ENCODE data around the gene KTN1.

The KTN1 gene

DNA sequence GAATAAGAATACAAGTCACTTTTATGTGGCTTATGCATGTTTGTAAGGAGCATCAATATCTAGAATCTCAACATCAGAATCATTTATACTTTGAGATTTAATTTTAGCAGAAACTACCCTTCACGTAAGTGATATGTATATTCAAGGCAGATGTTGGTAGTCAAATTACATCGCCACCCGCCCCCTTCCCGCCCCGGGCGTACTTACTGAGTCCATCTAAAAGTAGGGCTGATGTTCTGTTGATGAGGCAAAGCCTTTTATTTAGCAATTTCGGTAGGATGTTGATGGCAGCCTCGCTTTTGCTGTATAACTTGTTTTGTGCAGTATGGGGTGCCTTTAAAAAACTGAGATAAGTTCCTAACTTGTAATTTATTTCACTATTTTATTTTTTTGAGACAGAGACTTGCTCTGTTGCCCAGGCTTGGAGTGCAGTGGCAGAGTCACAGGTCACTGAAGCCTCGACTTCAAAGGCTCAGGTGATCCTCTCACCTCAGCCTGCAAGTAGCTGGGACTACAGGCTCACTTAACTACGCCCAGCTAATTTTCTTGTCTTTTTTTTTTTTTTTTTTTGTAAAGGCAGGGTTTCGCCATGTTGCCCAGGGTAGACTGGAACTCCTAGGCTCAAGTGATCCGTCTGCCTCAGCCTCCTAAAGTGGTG is 30.8 kb downstream of the KTN1 start:
- DNase-seq: no peak

DNA sequence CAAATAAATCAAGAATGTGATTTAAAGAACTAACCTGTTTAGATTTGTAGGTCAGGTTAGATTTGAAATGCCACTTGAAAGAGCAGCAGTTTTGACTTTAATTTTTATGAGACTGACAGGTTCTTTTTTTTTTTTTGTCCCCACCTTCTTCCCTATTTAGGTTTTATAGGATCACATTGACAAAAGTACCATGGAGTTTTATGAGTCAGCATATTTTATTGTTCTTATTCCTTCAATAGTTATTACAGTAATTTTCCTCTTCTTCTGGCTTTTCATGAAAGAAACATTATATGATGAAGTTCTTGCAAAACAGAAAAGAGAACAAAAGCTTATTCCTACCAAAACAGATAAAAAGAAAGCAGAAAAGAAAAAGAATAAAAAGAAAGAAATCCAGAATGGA is 31.9 kb downstream of the KTN1 start:
- DNase-seq: no peak

DNA sequence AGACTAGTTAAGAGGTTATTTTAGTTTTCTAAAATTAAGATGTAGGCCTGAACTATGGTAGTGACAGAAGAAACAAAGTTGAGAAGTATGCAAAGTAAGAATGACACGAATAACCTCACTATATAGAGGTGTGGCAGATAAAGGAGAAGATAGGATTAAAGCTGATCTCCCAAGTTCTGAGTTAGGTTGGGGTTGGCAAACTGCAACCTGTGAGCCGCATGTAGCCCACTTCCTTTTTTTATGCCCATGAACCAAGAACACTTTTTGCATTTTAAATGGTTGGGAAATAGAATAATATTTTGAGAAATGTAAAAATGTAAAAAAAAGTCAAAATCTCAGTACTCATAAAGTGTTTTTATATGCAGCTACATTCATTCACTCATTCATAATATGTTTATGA is 34.3 kb downstream of the KTN1 start:
- no peak for DNase-seq

DNA sequence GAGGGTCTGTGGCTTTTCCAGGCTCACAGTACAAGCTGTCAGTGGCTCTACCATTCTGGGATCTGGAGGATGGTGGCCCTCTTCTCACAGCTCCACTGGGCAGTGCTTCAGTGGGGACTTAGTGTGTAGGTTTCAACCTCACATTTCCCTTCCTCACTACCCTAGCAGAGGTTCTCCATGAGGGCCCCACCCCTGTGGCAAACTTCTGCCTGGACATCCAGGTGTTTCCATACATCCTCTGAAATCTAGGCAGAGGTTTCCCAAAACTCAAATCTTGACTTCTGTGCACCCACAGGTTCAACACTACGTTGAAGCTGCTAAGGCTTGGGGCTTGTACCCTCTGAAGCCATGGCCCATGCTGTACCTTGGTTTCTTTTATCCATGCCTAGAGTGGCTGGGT is 40.3 kb downstream of the KTN1 start:
- DNase-seq: no peak

DNA sequence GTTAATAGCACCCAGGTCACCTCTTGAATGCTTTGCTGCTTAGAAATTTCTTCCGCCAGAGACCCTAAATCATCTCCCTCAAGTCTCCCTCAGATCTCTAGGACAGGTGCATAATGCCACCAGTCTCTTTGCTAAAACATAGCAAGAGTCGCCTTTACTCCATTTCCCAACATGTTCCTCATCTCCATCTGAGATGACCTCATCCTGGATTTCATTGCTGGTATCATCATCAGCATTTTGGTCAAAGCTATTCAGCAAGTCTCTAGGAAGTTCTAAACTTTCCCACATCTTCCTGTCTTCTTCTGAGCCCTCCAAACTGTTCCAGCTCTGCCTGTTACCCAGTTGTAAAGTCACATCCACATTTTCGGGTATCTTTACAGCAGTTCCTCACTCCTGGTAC is 41.0 kb downstream of the KTN1 start:
- no peak for DNase-seq

DNA sequence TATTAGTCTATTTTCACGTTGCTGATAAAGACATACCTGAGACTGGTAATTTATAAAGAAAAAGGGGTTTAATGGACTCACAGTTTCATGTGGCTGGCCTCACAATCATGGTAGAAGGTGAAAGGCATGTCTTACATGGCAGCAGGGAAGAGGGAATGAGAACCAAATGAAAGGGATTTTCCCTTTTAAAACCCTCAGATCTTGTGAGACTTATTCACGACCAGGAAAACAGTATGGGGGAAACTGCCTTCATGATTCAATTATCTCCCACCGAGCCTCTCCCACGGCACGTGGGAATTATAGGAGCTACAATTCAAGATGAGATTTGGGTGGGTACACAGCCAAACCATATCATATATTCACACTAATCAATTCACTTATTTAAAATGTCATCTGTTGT is 41.4 kb downstream of the KTN1 start:
- DNase-seq: no peak

DNA sequence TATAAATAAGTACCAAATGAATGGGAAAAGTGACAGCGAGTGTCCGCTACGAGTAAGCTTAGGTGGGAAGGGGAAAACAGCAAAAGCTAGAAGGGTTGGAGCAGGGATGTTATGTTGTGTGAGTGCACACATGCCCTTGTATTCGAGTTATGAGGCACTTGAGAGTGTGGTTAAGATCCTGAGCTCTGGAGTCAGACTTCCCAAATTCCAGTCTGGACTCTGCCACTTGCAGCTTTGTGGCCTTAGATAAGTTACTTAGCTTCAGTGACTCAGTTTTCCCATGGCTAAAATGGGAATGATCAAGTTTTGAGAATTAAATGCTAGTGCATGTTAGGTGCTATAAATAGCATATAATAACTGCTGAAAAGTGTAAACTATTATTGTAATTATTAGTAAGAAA is 44.9 kb downstream of the KTN1 start:
- DNase-seq: no peak

DNA sequence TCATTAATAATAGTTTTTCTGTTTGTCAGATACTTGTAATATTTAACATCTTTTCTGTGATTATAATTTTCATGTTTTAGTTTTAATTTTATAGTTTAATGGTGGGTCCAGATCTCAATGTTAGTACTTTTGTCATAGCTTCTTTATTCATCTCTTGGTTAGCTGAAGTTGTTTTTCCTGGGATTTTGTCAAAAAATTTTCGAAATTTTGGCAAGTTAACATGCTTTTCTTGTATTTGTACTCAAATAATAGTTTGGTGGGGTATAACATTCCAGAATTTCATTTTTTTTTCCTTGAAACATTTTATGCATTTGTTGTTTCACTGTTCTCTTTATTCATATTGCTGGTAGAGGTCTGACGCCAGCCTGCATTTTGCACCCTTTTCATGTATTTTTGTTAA is 45.5 kb downstream of the KTN1 start:
- DNase-seq: no peak

DNA sequence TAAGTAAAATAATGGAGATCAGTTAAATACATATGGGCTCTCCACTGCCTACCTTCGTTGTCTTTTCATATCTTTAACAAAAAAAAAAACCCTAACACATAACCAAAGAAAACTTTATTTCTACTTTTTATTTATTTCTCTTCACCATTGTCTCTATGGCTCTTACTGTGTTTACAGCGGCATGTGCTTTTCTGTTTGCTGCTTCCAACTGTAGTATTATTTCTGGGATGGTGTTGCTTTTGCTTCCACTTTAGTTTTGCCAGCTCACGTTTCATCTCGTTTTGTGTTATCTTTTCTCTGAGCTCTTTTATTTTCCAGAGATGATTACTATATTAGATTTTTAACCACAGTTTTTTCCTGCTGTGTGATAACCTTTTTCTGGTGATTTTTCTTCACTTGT is 46.1 kb downstream of the KTN1 start:
- no peak for DNase-seq

DNA sequence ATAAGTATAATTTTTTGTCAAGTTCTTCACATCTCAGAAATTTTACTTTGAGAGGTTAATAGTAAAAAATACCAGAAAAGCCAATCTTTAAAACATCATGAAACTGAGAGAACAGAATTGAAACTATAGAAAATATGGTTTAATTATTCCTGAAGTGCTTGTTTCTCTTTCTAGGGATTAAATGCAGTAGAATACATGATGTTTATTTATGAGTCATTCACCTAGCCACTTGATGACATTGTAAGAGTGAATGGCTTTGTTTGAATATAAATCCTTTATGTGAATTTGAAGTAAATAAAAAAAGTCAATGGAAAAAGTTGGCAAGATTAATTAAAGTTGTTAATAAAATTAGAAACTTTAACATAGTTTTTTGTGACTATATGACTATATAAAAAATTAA is 48.4 kb downstream of the KTN1 start:
- DNase-seq: no peak

DNA sequence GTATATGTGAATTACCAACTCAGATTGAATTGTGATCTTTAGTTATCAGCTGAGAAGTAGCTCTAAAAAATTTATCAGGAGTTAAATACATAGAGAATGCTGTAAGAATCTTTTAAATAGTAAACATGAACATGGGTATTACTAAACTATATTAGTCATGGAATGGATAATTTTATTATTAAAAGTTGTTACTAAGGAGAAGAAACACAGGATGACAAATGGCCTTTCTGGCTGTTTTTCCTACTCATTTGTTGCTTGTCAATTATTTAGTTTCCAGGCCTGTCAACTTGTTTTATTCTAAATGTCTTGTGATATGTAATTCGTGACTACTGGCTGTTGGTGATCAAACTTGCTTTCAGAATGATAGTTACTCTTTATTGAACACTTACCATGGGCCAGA is 58.7 kb downstream of the KTN1 start:
- no peak for DNase-seq

DNA sequence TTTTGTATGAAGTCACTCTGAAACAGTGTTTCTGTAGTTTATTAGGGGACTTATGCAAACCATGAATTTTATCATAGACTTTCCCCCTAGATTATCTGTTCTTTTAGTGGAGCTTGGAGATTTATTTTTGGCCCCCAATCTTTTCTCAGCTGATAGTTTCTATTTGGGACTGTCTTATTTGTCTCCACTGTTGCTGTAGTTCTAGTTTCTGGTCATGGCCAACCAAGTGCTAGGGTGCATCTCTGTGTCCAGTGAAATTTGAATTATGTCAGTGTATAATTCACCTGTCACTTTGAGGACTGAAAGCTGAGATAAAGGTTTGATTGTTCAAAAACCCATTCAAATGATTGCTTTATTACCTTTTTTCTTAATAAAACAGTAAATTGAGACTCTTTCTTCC is 61.3 kb downstream of the KTN1 start:
- DNase-seq: no peak

DNA sequence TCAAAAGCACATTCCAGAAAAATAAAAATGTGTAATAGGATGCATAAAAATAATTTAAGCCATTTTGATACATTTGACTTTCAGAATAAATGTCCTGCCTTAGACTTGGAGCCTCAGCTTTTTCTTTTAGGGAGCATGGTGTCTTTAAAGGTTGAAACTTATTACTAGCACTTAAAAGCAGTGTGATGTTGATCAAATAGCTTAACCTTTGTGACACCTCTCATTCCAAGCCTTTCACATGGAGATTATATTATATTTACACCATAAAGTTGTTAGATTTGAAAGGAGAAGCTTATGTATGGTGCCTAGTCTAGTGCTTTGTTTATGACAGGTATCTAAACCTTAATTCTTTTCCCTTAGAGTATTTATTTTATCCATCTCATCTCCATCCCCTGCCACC is 61.9 kb downstream of the KTN1 start:
- no peak for DNase-seq

DNA sequence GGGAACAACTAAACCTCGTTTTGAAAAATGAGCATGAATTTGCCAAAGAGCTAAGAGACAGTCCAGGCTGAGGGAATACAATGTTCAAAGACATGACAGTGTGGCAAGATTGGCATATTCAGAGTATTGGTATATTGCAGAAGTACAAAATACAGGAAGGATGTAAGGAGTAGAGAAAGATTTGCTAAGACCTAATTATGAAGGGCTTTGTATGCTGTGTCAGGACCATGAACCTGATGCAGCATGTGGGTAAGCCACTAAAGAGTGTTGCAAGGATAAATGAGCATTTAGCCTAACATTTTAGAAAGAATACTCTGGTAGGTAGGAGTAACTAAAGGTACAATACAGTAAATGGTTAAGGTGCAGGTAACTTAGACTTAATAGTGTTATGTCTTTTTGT is 65.1 kb downstream of the KTN1 start:
- no peak for DNase-seq

DNA sequence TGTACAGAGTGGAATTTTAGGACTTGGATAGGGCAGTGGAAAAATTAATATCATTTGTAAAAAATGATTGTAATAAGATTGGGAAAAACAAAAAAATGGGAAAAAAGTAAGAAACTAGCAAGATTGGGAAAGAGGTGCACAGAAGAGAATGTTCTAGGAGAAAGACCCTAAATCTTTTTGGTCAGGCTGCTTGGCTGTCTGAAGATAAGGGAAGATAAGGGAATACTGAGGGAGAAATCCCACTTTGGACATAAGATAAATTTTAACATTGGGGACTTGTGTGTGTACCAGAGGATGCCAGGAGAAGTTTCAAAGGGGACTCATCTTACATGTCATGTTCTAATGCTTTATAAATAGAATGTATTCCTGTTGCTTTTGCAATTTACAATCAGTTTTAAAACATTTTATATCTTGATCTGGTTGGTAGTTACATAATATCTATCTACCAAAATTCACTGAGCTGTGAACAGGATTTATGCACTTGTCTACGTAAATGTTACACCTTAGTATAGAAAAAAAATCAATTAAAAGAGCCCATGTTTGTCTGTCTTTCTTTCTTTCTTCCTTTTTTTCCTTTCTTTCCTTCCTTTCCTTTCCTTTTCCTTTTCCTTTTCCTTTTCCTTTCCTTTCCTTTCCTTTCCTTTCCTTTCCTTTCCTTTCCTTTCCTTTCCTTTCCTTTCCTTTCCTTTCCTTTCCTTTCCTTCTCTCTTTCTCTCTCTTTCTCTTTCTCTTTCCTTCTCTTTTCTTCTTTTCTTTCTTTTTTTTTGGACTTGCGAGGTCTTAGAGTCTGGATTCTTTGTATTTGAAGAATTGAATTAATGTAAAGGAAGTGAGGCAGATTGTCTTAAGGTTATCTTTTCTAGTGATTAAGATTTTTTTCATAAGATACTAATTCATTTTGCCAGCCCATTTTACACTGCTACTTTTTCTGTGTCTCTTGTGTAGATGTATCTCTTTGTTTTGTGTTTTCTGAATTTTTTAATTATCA is 66.1 kb downstream of the KTN1 start:
- DNase-seq: no peak

DNA sequence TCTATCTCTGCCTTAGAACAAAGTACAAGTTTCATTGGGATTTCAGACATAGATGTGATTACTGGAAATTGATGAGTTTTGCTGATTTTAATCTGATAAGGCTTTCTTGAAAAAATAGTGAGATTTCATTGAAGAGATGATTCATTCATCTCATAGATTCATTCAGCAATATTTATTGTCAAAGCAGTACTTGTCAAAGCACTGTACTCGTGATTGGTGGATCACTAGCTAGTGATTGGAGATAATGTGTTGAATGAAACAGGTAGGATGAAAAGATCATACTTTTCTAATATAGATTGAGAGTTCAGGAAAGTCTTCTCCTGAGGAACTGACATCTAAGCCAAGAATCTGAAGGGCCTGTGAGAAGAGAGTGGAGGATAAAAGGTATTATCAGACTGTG is 71.0 kb downstream of the KTN1 start:
- no peak for DNase-seq

DNA sequence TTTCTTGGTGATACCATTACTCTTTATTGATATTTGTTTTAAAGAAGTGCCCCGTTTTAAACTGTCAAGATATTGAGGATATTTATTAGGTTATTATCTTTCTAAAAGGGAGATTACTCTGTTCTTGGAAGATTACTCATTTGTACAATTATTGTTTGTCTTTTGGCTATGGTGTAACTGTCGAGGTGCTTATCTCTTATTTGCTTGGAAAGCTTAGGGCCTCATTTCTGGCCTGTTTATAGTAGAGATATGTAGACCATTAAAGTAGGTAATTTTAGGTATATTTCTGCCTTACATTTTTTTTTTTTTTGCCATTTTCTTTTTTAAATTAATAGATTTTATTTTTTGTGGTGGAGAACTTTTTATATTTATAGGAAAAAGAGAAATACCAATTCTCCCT is 74.2 kb downstream of the KTN1 start:
- no peak for DNase-seq

DNA sequence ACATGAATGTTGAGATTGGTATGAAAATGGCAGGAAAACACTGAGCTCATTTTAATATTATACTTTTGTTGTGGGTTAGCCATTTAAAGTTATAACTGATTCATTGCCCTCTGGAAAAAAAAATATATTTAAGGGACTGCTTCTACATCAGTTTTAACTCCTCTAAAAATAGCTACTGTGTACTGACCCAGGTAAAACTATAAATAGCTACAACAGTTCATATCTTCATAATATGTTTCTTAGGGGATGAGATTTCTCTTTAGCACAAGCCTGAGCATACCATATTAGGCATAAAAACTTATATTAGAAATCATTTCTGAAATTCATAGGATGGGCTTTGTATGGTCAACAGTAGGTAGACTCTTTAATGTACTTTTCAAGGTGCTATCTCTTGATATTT is 81.0 kb downstream of the KTN1 start:
- DNase-seq: no peak

DNA sequence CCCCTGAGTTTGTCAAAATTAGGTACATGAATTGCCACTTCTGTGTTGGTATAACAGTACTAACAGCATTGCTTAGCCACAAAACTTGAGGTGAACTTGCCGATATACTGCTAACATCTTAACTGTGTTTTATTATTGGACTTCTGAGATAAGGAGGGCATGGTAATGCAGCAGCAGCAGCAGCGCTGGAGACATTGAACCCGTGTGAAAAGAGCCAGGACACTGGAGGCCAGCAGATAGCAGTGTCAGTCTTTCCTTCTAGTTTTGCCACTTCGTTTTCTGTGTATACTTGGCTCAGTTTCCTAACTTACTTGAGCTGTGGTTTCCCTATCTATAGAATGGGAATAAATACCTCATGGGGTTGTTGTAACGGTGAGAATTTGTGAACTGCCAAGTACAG is 82.7 kb downstream of the KTN1 start:
- DNase-seq: no peak

DNA sequence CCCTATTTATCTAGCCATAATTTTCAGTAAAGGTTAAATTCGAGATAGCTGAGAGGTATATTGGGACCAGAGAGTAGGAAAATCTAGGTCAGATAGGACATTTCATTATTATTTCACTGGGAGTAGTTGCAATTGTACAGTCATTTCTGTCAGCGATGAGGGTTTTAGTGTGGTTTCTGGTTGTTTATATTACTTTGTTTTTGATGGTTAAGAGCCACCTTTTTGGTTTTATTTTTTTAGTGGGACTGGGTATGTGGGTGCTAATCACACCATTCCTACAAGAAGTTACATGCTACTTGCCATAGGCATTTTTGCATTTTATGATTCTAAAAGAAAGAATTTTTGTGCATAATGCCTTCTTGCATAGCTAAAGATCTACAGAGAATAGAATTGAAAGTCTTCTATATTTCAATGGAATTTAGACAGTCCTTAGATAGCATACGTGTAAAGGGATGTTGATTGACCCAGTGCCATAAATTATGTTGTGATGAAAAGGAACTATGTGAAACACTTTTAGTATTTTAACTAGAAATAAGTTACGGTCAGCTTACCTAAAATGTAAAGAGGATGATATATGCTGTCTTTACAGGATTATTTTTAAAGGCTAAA is 85.2 kb downstream of the KTN1 start:
- DNase-seq: no peak

DNA sequence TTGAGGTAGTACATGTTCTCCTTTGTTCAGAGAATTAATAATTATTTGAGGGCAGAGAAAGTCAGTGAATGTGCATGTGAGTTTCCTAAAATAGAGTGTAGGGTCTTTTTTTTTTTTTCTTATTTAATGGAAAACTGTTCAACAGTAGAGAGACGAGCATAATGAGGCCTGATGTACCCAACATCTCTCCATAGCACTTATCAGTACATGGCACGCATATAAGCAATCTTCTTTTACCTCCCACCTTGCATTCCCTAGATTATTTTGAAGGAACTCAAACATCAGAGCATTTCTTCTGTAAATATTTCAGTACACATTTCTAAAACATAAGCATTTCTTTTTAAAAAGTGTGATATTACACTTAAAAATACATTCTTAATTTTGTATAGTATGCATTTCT is 87.8 kb downstream of the KTN1 start:
- DNase-seq: no peak

DNA sequence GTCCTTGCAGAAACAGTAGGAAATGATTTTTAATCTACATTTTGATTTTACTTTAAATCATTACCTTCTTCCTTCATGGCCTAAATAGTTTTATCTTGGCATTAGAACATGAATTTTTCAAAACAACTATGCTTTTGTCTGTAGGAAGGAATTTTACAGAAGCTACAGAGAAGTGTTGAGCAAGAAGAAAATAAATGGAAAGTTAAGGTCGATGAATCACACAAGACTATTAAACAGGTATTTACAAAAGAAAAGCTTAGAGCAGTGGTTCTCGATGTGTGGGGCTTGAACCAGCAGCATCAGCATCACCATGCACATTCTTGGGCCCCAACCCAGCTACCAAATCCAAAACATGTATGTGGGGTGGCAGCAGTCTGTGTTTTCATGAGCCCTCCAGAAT is 91.6 kb downstream of the KTN1 start:
- no peak for DNase-seq

DNA sequence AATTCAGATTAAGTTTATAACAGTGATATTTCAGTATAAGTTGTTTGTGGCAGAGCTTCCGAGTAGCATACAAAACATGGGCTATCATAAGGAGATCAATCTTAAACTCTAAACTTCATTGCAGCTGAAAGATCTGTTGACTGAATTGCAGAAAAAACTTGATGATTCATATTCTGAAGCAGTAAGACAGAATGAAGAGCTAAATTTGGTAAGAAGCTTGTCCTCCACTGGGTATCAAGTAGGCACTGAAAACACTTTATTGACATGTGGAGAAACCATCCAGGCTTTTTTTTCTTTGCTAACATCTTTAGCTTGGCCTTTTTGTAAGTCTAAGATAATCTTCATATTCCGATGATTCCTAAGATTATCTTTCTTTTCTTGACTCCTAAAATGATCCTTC is 93.0 kb downstream of the KTN1 start:
- DNase-seq: no peak

DNA sequence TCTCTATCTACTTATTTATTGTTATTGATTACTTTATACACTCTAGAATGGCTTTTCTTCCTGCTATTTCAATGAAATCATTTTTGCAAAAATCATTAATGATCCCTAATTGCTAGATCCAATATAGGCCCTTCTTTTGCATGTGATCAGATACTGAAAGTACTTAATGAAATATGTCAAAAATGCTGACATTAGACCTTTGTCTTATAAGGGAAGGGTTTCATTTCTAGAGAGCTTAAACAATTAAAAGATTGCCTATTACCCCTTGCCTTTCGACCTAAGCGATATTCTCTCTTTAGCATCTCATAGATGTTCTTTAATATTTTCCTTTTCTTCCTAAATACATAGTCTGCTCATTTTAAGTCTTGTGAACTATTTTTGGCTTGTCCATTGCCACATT is 101.1 kb downstream of the KTN1 start:
- no peak for DNase-seq
